IPS DF 19.7 (cell line): ENCODE measurements around the gene EEF2K.

Experiments used
- DNase-seq: peaks from one replicate; pipeline ENCODE4 v3.0.0-alpha.2; 2013; ENCODE audit warnings: low read depth, low spot score

EEF2K gene

DNA sequence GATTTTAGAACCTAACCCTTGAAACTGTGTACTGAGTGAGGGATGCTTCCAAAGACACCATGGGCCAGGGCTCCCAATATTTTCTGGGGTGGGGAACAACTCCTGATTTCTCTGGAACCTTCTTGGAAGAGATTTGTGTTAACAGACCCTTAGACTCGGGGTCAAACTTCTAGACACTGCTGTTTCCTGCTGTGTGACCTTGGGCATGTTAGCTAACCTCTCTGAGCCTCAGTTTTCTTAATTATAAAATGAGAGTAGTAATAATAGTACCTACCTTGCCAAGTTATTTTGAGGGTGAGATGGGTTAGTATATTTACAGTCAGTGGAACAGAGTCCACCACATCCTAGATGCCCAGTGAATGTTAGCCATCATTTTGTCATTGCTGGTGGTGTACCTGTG is 109.9 kb downstream of the EEF2K start:
- no peak for DNase-seq

- DNase-seq, result no peak
Measured at GRCh38 chr16:22316411-22316811, 110.3 kb downstream of the EEF2K start.

DNA sequence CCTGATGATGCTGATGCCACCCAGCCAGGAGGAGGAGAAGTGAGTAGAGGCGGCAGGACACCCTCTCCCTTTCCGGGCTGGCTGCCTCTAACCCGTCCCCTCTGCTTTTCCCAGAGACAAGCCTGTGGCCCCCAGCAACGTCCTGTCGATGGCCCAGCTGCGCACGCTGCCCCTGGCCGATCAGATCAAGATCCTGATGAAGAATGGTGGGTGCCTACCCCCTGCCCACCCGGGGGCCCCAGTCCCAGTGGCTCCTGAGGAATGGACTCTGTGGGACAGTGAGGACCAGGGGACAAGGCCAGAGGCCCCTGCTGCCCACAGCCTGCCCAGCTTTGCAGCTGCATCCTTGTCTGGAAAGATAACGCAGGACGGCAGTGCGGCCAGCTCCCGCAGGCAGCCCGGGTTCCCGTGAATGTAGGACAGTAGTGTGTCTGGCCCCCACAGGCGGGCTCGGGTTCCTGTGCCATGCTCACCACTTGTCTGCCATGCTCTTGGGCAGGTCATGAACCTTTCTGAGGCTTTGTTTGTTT is 111.0 kb downstream of the EEF2K start:
- DNase-seq, result no peak

- no peak for DNase-seq
Measured at GRCh38 chr16:22317625-22318024, 111.5 kb downstream of the EEF2K start.

DNA sequence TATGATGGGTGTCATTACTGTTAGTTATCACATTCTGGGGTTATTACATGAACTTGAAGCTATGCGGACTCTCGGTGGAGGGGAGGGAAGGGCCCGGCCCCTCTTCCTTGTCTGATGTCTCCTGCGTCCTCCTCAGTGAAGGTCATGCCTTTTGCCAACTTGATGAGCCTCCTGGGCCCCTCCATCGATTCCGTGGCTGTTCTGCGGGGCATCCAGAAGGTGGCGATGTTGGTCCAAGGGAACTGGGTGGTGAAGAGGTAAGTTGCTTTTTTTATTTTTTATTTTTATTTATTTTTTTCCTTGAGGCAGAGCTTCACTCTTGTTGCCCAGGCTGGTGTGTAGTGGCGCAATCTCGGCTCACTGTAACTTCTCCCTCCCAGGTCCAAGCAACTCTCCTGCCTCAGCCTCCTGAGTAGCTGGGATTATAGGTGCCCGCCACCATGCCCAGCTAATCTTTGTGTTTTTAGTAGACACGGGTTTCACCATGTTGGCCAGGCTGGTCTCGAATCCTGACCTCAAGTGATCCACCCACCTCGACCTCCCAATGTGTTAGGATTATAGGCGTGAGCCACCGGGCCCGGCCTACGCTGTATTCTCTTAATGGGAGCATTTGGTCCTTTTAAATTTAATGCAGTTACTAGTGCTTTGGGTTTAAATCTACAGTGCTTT is 112.7 kb downstream of the EEF2K start:
- no peak for DNase-seq

- DNase-seq, result no peak
Measured at GRCh38 chr16:22320572-22321339, 114.7 kb downstream of the EEF2K start.

DNA sequence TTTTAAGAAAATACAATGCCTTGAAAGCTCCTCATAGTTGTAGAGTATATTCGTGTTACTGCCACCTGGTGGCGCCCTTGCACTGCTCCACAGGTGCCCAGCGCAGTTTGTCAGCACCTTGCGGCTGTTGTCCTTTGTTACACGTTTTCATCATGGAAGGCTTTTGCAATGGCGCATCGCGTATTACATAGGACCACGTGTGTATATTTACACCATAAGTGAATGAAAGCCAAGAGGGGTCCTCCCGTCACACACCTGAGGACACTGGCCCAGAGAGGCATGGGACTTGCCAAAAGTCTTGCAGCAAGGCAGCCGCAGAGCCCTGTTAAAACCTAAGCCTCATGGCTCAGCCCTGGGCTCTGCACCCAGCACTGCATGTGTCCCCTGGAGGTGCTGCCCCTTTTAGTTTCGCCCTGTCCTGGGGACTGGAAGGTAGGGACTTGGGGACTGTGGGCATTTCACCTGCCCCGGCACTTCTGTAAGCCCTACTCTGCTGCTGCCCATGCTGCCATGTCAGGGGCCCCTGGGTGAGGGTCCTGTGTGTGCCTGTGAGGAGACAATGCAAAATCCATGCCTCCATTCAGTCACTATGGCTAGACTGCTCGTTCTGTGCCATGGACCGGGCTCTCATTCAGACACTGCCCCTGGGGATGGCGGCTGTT is 115.4 kb downstream of the EEF2K start:
- no peak for DNase-seq

GRCh38 chr16:22322021-22322471 is 116.0 kb downstream of the EEF2K start:
- no peak for DNase-seq

DNA sequence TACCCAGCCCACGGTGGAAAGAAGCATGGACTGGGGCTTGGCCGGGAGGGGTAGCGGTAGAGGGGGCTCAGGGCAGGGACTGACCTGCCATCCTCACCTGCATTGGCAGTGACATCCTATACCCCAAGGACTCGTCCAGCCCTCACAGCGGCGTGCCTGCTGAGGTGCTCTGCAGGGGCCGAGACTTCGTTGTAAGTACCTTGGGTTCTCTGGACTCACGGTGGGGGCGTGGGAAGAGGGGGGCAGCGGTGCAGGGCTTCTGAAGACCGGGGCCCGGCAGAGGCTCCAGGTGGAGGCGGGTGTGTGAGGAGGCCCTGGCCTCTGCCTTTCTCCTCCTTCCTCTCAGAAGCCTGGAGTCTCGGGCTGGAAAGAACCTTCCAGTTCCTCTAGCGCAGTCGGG is 116.7 kb downstream of the EEF2K start:
- no peak for DNase-seq

- no peak for DNase-seq
Measured at GRCh38 chr16:22323173-22323958, 117.3 kb downstream of the EEF2K start.

GRCh38 chr16:22323959-22324786 is 118.1 kb downstream of the EEF2K start:
- no peak for DNase-seq

DNA sequence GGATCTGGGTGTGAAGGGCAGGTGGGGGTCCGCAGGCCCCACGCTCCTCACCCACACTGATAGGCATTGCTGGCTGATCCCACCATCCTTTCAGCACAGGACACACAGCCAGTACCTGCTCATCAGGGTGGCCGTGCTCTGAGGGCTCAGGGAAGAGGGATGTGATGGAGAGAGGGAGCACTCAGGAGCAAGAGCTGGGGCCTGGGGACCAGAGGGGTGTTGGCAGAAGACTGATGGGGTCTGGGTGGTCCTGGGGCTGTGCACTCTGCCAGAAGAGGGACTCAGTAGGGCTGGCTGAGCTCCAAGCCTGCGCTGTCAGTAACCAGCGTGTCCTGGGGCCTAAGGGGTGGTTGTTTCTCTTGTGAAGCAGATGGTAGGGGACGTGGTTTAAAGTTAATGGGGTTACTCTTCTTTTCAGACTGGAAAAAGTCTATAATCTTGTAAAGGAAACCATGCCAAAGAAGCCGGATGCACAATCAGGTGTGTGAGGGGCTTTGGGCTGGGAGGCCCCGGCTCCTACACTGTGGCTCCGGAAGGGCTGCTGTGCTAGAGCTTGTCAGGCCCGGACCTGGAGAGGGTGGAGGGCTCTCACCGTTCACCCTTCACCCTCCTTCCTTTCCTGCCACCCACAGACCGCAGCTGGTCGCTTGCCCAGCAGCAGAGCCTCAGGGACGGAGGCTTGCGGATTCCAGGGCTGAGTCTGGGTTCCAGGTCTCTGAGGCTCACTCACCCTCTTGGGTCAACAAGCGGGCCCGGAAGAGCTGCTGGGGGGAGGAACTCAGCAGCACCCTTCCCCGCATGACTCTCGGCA is 118.9 kb downstream of the EEF2K start:
- DNase-seq, result no peak

GRCh38 chr16:22325598-22326368 is 119.7 kb downstream of the EEF2K start:
- no peak for DNase-seq

GRCh38 chr16:22326369-22326652 is 120.2 kb downstream of the EEF2K start:
- DNase-seq, result no peak

GRCh38 chr16:22326771-22327445 is 120.8 kb downstream of the EEF2K start:
- DNase-seq, result no peak

- DNase-seq, result no peak
Measured at GRCh38 chr16:22327446-22327775, 121.3 kb downstream of the EEF2K start.

DNA sequence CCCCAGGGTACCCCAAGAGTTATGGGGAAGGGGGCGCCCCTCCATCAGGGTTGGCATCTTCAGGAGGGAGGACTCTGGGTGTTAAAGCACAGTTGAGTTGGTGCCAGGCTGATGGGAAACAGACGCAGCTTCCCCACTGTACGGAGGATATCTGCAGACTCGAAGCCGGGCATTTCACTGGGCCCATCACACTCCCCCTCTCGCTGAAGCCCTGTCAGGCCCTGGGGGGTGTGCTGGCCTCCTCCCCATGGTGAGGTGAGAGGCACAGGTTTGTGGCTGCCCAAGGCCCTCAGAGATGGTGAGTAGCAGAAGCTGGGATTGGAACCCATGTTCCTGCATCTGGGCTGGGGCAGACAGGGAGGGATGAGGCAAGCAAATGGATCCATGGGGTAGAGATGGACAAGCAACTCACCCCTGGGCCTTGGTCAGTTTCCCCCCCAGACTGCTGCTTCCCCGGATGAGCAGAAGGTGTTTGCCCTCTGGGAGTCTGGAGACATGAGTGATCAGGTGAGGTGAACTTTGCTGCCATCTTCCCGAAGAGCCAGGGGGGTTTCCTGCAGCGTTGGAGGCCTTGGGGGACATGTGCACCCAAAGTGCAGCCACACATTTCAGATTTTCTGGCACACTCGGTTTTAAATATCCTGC is 122.1 kb downstream of the EEF2K start:
- no peak for DNase-seq

GRCh38 chr16:22329199-22329695 is 123.2 kb downstream of the EEF2K start:
- no peak for DNase-seq
